MM.1S (cell line): Measurements from ENCODE around the gene TTI1.
A peak's percentile ranks its signal among the peaks of the same experiment; 100 is the strongest.

Experiments used
- DNase-seq: peaks from one replicate; pipeline ENCODE4 v3.0.0-alpha.2; 2015
- H2AFZ ChIP-seq: fragments of 300-600 bp; sonication (generic); 2 replicates; pipeline ENCODE4 v1.6.0; 2016; ENCODE audit warnings: antibody characterized with exemption, low read length
- H3F3A ChIP-seq: fragments of 300-600 bp; sonication (generic); 2 replicates; pipeline ENCODE4 v1.6.1; 2016; ENCODE audit warnings: mild to moderate bottlenecking, antibody characterized with exemption, low read length, moderate library complexity, mixed read lengths; ENCODE audit not compliant: insufficient read depth
- H3K27ac ChIP-seq: fragments of 300-600 bp; sonication (generic); 2 replicates; pipeline ENCODE4 v1.5.1; 2016; ENCODE audit warnings: mild to moderate bottlenecking, low read length
- H3K27me3 ChIP-seq: fragments of 300-600 bp; sonication (generic); replicated peaks from 2 replicates; pipeline ENCODE4 v1.6.0; 2016; ENCODE audit warnings: low read length; ENCODE audit not compliant: insufficient read depth
- H3K36me3 ChIP-seq: fragments of 300-600 bp; sonication (generic); replicated peaks from 2 replicates; pipeline ENCODE4 v1.6.1; 2016; ENCODE audit warnings: mild to moderate bottlenecking, low read length, mixed read lengths; ENCODE audit not compliant: insufficient read depth
- H3K4me1 ChIP-seq: fragments of 300-600 bp; sonication (generic); 2 replicates; pipeline ENCODE4 v1.6.1; 2016; ENCODE audit warnings: low read length, mixed read lengths
- H3K4me2 ChIP-seq: fragments of 300-600 bp; sonication (generic); 2 replicates; pipeline ENCODE4 v1.6.0; 2016; ENCODE audit warnings: low read depth, low read length
- H3K4me3 ChIP-seq: fragments of 300-600 bp; sonication (generic); 2 replicates; pipeline ENCODE4 v1.5.1; 2016; ENCODE audit warnings: low read length, mixed read lengths
- H3K79me2 ChIP-seq: fragments of 300-600 bp; sonication (generic); 2 replicates; pipeline ENCODE4 v1.6.1; 2016; ENCODE audit warnings: mixed run types, low read length, mixed read lengths
- H3K9ac ChIP-seq: fragments of 300-600 bp; sonication (generic); 2 replicates; pipeline ENCODE4 v1.6.1; 2016; ENCODE audit warnings: low read length, mixed read lengths
- H3K9me2 ChIP-seq: fragments of 300-600 bp; sonication (generic); replicated peaks from 2 replicates; pipeline ENCODE4 v1.6.1; 2016; ENCODE audit warnings: mild to moderate bottlenecking, low read length, mixed read lengths; ENCODE audit not compliant: insufficient read depth
- H3K9me3 ChIP-seq: fragments of 300-600 bp; sonication (generic); replicated peaks from 2 replicates; pipeline ENCODE4 v1.6.1; 2016; ENCODE audit warnings: mild to moderate bottlenecking, low read length, mixed read lengths; ENCODE audit not compliant: insufficient read depth
- H4K20me1 ChIP-seq: fragments of 300-600 bp; sonication (generic); 2 replicates; pipeline ENCODE4 v1.6.1; 2016; ENCODE audit warnings: mild to moderate bottlenecking, low read length, moderate library complexity, mixed read lengths; ENCODE audit not compliant: insufficient read depth
- CTCF ChIP-seq: fragments of 300-600 bp; sonication (generic); IDR thresholded peaks from 2 replicates; pipeline ENCODE4 v1.5.1; 2016; ENCODE audit warnings: antibody characterized with exemption, low read length, mixed read lengths
- EZH2 ChIP-seq: fragments of 300-600 bp; sonication (generic); optimal IDR thresholded peaks from 2 replicates; pipeline ENCODE3; 2017; ENCODE audit warnings: low read depth, mild to moderate bottlenecking, antibody characterized with exemption, low read length, mixed read lengths
- EZH2phosphoT487 ChIP-seq: fragments of 300-600 bp; sonication (generic); IDR thresholded peaks from 2 replicates; pipeline ENCODE4 v1.6.1; 2018; ENCODE audit warnings: antibody characterized with exemption, low read length

Gene TTI1

GRCh38 chr20:37943033-37943432, 90.2 kb downstream of the TTI1 start:
- Histone ChIP-seq H3K27ac (no peak overlapping the region), H3K4me2 (no peak overlapping the region), H3K27me3 (no peaks in the 10 kb centered on the region), H4K20me1 (no peaks in the 10 kb centered on the region), H3K9me3 (no peaks in the 10 kb centered on the region), H2AFZ (no peak overlapping the region), H3K79me2 (no peaks in the 10 kb centered on the region), H3K9ac (no peak overlapping the region), H3K9me2 (no peaks in the 10 kb centered on the region), H3K4me3 (no peak overlapping the region), H3K36me3 (no peaks in the 10 kb centered on the region), H3F3A (no peaks in the 10 kb centered on the region), H3K4me1 (no peaks in the 10 kb centered on the region)
- TF ChIP-seq EZH2 (no peak), EZH2phosphoT487 (no peak), CTCF (no peak)
- no peak for DNase-seq

- H3K27ac ChIP-seq = no peak overlapping the region
Observed at GRCh38 chr20:37941992-37942391, 91.3 kb downstream of the TTI1 start.

GRCh38 chr20:37941332-37941731, 91.9 kb downstream of the TTI1 start:
- no peaks in the 10 kb centered on the region for H3K4me1 ChIP-seq
- no peaks in the 10 kb centered on the region for H3K9me3 ChIP-seq
- no peaks in the 10 kb centered on the region for H3K79me2 ChIP-seq
- H3K4me2 ChIP-seq = no peak overlapping the region
- no peak overlapping the region for H3K9ac ChIP-seq
- H2AFZ ChIP-seq = no peak overlapping the region
- TF ChIP-seq EZH2 (no peak), CTCF (0 out of 2 replicates have a peak, but pooled peaks have one; percentile 5)
- no peak for DNase-seq
- no peak overlapping the region for H3K27ac ChIP-seq
- H3K36me3 ChIP-seq = no peaks in the 10 kb centered on the region
- no peaks in the 10 kb centered on the region for H3K9me2 ChIP-seq
- no peak overlapping the region for H3K4me3 ChIP-seq
- H3K27me3 ChIP-seq = no peaks in the 10 kb centered on the region
- no peaks in the 10 kb centered on the region for H4K20me1 ChIP-seq
- H3F3A ChIP-seq = no peaks in the 10 kb centered on the region

More at GRCh38 chr20:37941992-37942391, 91.3 kb downstream of the TTI1 start:
- no peaks in the 10 kb centered on the region for H3K9me2 ChIP-seq
- H3K36me3 ChIP-seq = no peaks in the 10 kb centered on the region
- H3F3A ChIP-seq = no peaks in the 10 kb centered on the region
- H4K20me1 ChIP-seq = no peaks in the 10 kb centered on the region
- no peak overlapping the region for H2AFZ ChIP-seq
- H3K79me2 ChIP-seq = no peaks in the 10 kb centered on the region
- H3K4me1 ChIP-seq = no peaks in the 10 kb centered on the region
- H3K4me3 ChIP-seq = no peak overlapping the region
- no peaks in the 10 kb centered on the region for H3K9me3 ChIP-seq
- DNase-seq = no peak
- no peak overlapping the region for H3K4me2 ChIP-seq
- TF ChIP-seq EZH2phosphoT487 (no peak), CTCF (no peak), EZH2 (no peak)
- H3K9ac ChIP-seq = no peak overlapping the region
- H3K27me3 ChIP-seq = no peaks in the 10 kb centered on the region
